ENCODE results near the gene CSNK2A1.
A peak's percentile ranks its signal among the peaks of the same experiment; 100 is the strongest.
"Not testable (repeated sequence)": the region's sequence is repeated elsewhere in the genome, so short reads cannot be mapped to it uniquely, and the experiment has no call there.

CSNK2A1 gene

GRCh38 chr20:458776-459175 lies 84.8 kb downstream of the CSNK2A1 start:
- no peak for DNase-seq (ENCODE audit: low read depth)
- H3K4me3 ChIP-seq (replicated peaks; ENCODE audit: low read depth, low read length) = no peak overlapping the region

DNA sequence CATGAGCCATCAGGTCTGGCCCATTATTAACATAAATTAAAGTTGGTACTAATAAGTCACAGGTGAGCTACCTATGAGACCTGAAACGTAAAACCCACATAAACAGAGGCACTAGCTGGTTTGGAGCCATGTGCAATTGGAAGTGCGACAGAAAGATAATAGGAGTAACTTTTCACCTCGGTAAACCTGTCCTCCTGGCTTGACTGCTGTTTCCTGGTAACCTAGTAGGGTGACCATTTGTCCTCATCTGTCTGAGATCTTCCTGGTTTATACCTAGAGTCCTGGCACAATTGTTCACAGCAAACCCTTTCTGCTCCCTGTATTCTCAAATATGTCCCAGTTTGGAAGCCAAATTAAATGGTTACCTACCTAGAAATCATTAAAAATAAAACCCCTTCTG lies 88.6 kb downstream of the CSNK2A1 start:
- TF ChIP-seq, protein P1, sequence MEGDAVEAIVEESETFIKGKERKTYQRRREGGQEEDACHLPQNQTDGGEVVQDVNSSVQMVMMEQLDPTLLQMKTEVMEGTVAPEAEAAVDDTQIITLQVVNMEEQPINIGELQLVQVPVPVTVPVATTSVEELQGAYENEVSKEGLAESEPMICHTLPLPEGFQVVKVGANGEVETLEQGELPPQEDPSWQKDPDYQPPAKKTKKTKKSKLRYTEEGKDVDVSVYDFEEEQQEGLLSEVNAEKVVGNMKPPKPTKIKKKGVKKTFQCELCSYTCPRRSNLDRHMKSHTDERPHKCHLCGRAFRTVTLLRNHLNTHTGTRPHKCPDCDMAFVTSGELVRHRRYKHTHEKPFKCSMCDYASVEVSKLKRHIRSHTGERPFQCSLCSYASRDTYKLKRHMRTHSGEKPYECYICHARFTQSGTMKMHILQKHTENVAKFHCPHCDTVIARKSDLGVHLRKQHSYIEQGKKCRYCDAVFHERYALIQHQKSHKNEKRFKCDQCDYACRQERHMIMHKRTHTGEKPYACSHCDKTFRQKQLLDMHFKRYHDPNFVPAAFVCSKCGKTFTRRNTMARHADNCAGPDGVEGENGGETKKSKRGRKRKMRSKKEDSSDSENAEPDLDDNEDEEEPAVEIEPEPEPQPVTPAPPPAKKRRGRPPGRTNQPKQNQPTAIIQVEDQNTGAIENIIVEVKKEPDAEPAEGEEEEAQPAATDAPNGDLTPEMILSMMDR (IDR thresholded peaks at IDR 0.05; ENCODE audit: low read length, missing control alignments) = no peak
- no peak for DNase-seq (ENCODE audit: low read depth)
- H3K4me3 ChIP-seq (replicated peaks; ENCODE audit: low read depth, low read length) = no peak overlapping the region

More at GRCh38 chr20:458776-459175, 84.8 kb downstream of the CSNK2A1 start:
- TF ChIP-seq, protein P1 (IDR thresholded peaks at IDR 0.05; ENCODE audit: low read length, missing control alignments) = no peak

GRCh38 chr20:452021-452420 lies 91.6 kb downstream of the CSNK2A1 start:
- DNase-seq (ENCODE audit: low read depth); H3K4me3 ChIP-seq (replicated peaks; ENCODE audit: low read depth, low read length): not testable (repeated sequence)

GRCh38 chr20:445514-446336 lies 97.9 kb downstream of the CSNK2A1 start:
- H3K4me3 ChIP-seq (replicated peaks; ENCODE audit: low read depth, low read length) = no peak overlapping the region
- TF ChIP-seq, protein P1 (IDR thresholded peaks at IDR 0.05; ENCODE audit: low read length, missing control alignments) = no peak

DNA sequence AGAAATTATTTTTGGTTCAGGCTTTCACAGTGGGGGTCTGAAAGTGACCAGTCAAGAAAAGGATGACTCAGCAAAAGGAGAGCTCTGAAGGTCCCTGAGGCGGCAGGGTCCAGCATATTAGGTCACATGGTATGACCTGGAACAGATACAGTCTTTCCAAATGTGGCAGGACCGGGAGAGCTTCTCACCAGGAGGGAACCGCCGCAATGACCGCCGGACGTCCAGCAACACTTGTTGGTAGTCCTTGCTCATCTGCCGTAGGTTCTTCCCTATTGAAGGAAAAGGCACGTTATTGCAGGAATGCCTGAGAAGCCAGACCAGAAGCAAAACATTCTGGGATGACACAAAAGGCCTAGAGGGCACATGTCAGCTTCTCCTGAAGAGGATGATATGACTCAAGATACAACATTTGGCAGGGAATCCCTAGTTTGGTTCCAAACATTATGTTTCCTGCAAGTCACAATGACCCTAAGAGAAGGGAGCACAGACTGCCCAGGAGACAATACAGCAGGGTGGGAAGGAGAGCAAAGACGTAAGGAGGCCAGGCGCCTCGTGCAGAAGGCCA lies 98.6 kb downstream of the CSNK2A1 start:
- peak; percentile 35 for DNase-seq (ENCODE audit: low read depth)
- TF ChIP-seq, protein P1 (IDR thresholded peaks at IDR 0.05; ENCODE audit: low read length, missing control alignments) = no peak
- H3K4me3 ChIP-seq (replicated peaks; ENCODE audit: low read depth, low read length) = no peak overlapping the region

More at GRCh38 chr20:445514-446336, 97.9 kb downstream of the CSNK2A1 start:
- DNase-seq (ENCODE audit: low read depth) = no peak

DNA sequence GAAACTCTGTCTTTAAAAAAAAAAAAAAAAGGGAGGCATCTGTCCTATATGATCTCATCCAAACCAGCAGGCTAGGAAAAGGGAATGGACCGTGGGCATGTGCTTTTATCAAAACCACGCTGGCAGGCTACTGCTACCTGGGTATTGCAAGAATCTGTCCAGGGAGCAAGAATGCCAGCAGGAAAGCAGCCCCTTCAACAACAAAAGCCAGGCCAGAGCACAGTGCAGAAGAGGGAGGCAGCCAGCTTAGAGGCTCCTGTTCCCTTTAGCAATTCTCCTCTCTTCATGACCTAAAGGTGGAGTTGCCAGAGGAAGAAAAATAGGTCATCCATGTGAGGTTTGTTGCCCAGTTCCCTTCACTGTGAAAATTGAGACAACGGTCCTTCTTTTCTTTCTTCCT lies 99.5 kb downstream of the CSNK2A1 start:
- TF ChIP-seq, protein P1 (IDR thresholded peaks at IDR 0.05; ENCODE audit: low read length, missing control alignments) = no peak
- no peak for DNase-seq (ENCODE audit: low read depth)
- no peak overlapping the region for H3K4me3 ChIP-seq (replicated peaks; ENCODE audit: low read depth, low read length)

DNA sequence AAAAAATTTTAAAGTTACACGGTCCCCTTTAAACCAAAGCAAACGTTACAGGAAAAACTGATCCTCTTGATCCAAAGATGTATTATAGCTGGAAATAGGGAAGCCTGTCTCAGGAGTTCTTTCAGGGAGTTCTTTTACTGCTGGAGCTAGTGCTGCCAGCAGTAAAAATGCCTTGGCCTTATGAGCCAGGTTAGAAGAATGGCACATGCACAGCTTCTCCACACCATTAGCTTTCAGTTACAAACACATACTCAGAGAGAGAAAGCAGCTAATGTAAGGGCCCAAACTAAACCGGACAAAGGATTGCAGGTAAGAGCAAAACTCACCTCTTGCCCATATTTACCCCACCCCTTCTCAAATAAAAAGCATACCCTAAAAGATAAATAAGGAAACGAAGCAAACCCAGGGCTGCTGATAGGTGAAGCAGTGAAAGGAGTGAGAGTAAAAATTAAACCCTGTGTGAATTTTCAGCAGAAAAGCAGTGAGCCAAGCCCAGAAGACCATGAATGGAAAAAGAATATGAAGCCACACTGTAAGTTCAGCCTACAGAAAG lies 100.3 kb downstream of the CSNK2A1 start:
- no peak for DNase-seq (ENCODE audit: low read depth)
- no peak overlapping the region for H3K4me3 ChIP-seq (replicated peaks; ENCODE audit: low read depth, low read length)
- TF ChIP-seq, protein P1 (IDR thresholded peaks at IDR 0.05; ENCODE audit: low read length, missing control alignments) = no peak

Measured in fibroblast of pulmonary artery (primary cell).